OCI-M1 (cell line): ENCODE results near the gene FOXP3.
"Not testable (repeated sequence)": the region's sequence is repeated elsewhere in the genome, so short reads cannot be mapped to it uniquely, and the experiment has no call there.

ENCODE experiments used
- DNase-seq: peaks from one replicate; lab custom pipeline; 2025; lab: John Stamatoyannopoulos, UW

The FOXP3 gene

GRCh38 chrX:49264460-49264859 lies at the start of gene FOXP3:
TSS of gene FOXP3 (minus strand) at chrX:49264710. CDS start at chrX:49258505, 6,205 bp downstream.
- no peak for DNase-seq

- DNase-seq, result no peak
Measured at GRCh38 chrX:49312176-49312575, 47.7 kb upstream of the FOXP3 start.

GRCh38 chrX:49310371-49310770 lies 45.9 kb upstream of the FOXP3 start:
- DNase-seq, result no peak

GRCh38 chrX:49309401-49309981 lies 45.0 kb upstream of the FOXP3 start:
- peak; percentile 69 for DNase-seq

- DNase-seq, result peak; percentile 78
Measured at GRCh38 chrX:49308604-49309269, 44.2 kb upstream of the FOXP3 start.

- DNase-seq, result peak; percentile 60
Measured at GRCh38 chrX:49307775-49308174, 43.3 kb upstream of the FOXP3 start.

- no peak for DNase-seq
Measured at GRCh38 chrX:49303346-49303745, 38.8 kb upstream of the FOXP3 start, which contains the start of gene GAGE10. TSS of gene GAGE10 (plus strand) at chrX:49303646. CDS start at chrX:49304860, 1,214 bp downstream.

- DNase-seq, result no peak
Measured at GRCh38 chrX:49300703-49301102, 36.2 kb upstream of the FOXP3 start.

- DNase-seq, result not testable (repeated sequence)
Measured at GRCh38 chrX:49299293-49299692, 34.8 kb upstream of the FOXP3 start.

GRCh38 chrX:49292400-49293362 lies 28.2 kb upstream of the FOXP3 start:
- DNase-seq, result no peak

- peak; percentile 82 for DNase-seq
Measured at GRCh38 chrX:49291615-49292337, 27.3 kb upstream of the FOXP3 start.

- DNase-seq, result no peak
Measured at GRCh38 chrX:49290215-49290614, 25.7 kb upstream of the FOXP3 start.

GRCh38 chrX:49287665-49288064 lies 23.2 kb upstream of the FOXP3 start:
- peak; percentile 3 for DNase-seq

- no peak for DNase-seq
Measured at GRCh38 chrX:49286581-49286980, 22.1 kb upstream of the FOXP3 start.

- no peak for DNase-seq
Measured at GRCh38 chrX:49286136-49286535, 21.6 kb upstream of the FOXP3 start.

GRCh38 chrX:49284212-49284611 lies 19.7 kb upstream of the FOXP3 start:
- DNase-seq, result no peak

GRCh38 chrX:49282647-49283011 lies 18.1 kb upstream of the FOXP3 start:
- peak; percentile 60 for DNase-seq

- DNase-seq, result no peak
Measured at GRCh38 chrX:49278081-49278480, 13.6 kb upstream of the FOXP3 start.

- DNase-seq, result no peak
Measured at GRCh38 chrX:49277535-49277830, 13.0 kb upstream of the FOXP3 start.

GRCh38 chrX:49276671-49277534 lies 12.4 kb upstream of the FOXP3 start:
- no peak for DNase-seq

GRCh38 chrX:49276207-49276606 lies 11.7 kb upstream of the FOXP3 start:
- no peak for DNase-seq
